Panc1 (cell line): ENCODE results near the gene TMTC1. TPM values are rescaled to one million over a fixed set of nuclear protein-coding genes. Genes with fewer than 3 reads are reported as not detected.

Experiments used
- ATAC-seq: fragments of 200-7000 bp; cut with Tn5 transposase; 2 replicates; pipeline ENCODE4 v1.9.1; 2020; ENCODE audit warnings: mild to moderate bottlenecking, moderate library complexity
- BruUV-seq: library from RNA; stranded (reverse); fragments of 400-500 nt; replicated peaks from 2 replicates; lab custom pipeline; 2021; lab: Mats Ljungman, UMichigan
- CTCF ChIA-PET: fragments of 300-600 bp; sonication (Branson Sonifier 250); formaldehyde crosslinking; loops from one replicate; lab custom pipeline; 2022; ENCODE audit warnings: antibody characterized with exemption; lab: Charles Lee
- POLR2A ChIA-PET: fragments of 300-600 bp; sonication (Branson Sonifier 250); formaldehyde crosslinking; loops from one replicate; lab custom pipeline; 2022; ENCODE audit warnings: antibody characterized with exemption; lab: Charles Lee
- DNase-seq: peaks from one replicate; pipeline ENCODE4 v3.0.0-alpha.2; 2010; ENCODE audit warnings: low read depth, low spot score
- H3K27ac ChIP-seq: 2 replicates; pipeline ENCODE4 v1.5.1; 2011; ENCODE audit warnings: mild to moderate bottlenecking, low read length, inconsistent platforms
- H3K27me3 ChIP-seq: fragments of 200-500 bp; sonication (Bioruptor generic); 2 replicates; pipeline ENCODE4 v1.6.0; 2014; ENCODE audit warnings: low read length, inconsistent platforms; ENCODE audit not compliant: control insufficient read depth, insufficient read depth
- H3K36me3 ChIP-seq: fragments of 200-500 bp; sonication (Bioruptor generic); 2 replicates; pipeline ENCODE4 v1.5.1; 2014; ENCODE audit warnings: inconsistent platforms, mild to moderate bottlenecking, low read length, moderate library complexity; ENCODE audit not compliant: control insufficient read depth, insufficient read depth
- H3K4me1 ChIP-seq: 2 replicates; pipeline ENCODE4 v1.5.1; 2011; ENCODE audit warnings: inconsistent platforms, mild to moderate bottlenecking, low read length, moderate library complexity; ENCODE audit not compliant: control insufficient read depth, insufficient read depth
- H3K4me3 ChIP-seq, 2 experiments: 2 replicates each; pipeline ENCODE4 v1.5.1; 2011 to 2012; ENCODE audit warnings: low read depth in 2 of 2, low read length in 2 of 2, mild to moderate bottlenecking in 2 of 2, inconsistent platforms in 1 of 2, moderate library complexity in 1 of 2
- H3K9me3 ChIP-seq: fragments of 200-500 bp; sonication (Bioruptor generic); 2 replicates; pipeline ENCODE4 v1.5.1; 2014; ENCODE audit warnings: low read depth, mild to moderate bottlenecking, inconsistent platforms, low read length, moderate library complexity; ENCODE audit not compliant: control insufficient read depth, insufficient read depth
- POLR2AphosphoS5 ChIP-seq: IDR thresholded peaks from 2 replicates; pipeline ENCODE4 v1.6.1; 2012; ENCODE audit warnings: mild to moderate bottlenecking, low read depth, low read length, moderate library complexity
- SIN3A ChIP-seq: IDR thresholded peaks from 2 replicates; pipeline ENCODE4 v1.6.1; 2012; ENCODE audit warnings: low read depth, mild to moderate bottlenecking, low read length, moderate library complexity, borderline replicate concordance; ENCODE audit not compliant: insufficient read depth
- TCF7L2 ChIP-seq: IDR thresholded peaks from 2 replicates; pipeline ENCODE4 v1.6.1; 2011; ENCODE audit warnings: mild to moderate bottlenecking, low read depth, low read length, inconsistent platforms
- in situ Hi-C: cut with HindIII; loops from 2 replicates; pipeline ENCODE4 v1.10.0; 2016; ENCODE audit warnings: low sequenced_read_pairs, low pct_unique_long_range_greater_than_20kb
- intact Hi-C: fragments of 100-400 bp; cut with micrococcal nuclease; formaldehyde crosslinking; loops from one replicate; pipeline ENCODE4 v1.10.0; 2022; ENCODE audit not compliant: unreplicated experiment
- total RNA-seq: library from RNA; stranded (reverse); gene quantifications from one replicate; pipeline ENCODE4 v1.2.1, GENCODE V29; 2021; ENCODE audit not compliant: unreplicated experiment
- TF ChIP-seq, protein P1 (sequence below): fragments of 450-650 bp; IDR thresholded peaks from 2 replicates; pipeline ENCODE4 v1.5.1; 2017; ENCODE audit warnings: mild to moderate bottlenecking
- TF ChIP-seq, protein P2 (sequence below), 2 experiments: IDR thresholded peaks; 2 replicates each; pipeline ENCODE4 v1.6.1; 2011 to 2012; ENCODE audit warnings: low read depth in 2 of 2, control low read depth in 1 of 2, low read length in 1 of 2, mild to moderate bottlenecking in 1 of 2, moderate library complexity in 1 of 2; ENCODE audit not compliant: insufficient read depth in 1 of 2

Gene TMTC1
- total RNA-seq, 1 experiment from 2014 or later = 0.28 TPM

DNA sequence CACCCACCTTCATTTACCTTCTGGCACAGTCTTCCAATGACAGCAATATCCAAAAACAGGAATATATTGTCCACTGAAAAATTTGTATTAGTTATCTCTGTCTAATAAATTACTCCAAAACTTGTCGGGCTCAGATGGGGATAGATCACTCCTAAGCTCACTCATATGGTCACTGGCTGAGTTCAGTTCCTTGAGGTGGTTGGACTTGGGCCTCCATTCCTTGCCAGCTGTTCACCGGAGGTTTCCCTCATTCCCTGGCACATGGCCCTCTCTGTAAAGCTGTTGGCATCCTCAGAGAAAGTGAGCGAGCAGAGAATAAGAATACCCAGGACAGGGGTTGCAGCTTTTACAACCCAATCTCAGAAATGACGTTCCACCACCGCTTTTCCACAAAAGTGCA is 81.5 kb downstream of the TMTC1 start:
- POLR2A ChIA-PET = no interaction called here
- in situ Hi-C loops = no loop called here
- Histone ChIP-seq H3K27ac (no peak overlapping the region), H3K9me3 (no peaks in the 10 kb centered on the region), H3K4me1 (no peaks in the 10 kb centered on the region), H3K27me3 (no peaks in the 10 kb centered on the region), H3K36me3 (no peaks in the 10 kb centered on the region), H3K4me3 (no peak overlapping the region)
- TF ChIP-seq TCF7L2 = no peak
- TF ChIP-seq POLR2AphosphoS5 = no peak
- TF ChIP-seq SIN3A = no peak
- TF ChIP-seq, protein P1, sequence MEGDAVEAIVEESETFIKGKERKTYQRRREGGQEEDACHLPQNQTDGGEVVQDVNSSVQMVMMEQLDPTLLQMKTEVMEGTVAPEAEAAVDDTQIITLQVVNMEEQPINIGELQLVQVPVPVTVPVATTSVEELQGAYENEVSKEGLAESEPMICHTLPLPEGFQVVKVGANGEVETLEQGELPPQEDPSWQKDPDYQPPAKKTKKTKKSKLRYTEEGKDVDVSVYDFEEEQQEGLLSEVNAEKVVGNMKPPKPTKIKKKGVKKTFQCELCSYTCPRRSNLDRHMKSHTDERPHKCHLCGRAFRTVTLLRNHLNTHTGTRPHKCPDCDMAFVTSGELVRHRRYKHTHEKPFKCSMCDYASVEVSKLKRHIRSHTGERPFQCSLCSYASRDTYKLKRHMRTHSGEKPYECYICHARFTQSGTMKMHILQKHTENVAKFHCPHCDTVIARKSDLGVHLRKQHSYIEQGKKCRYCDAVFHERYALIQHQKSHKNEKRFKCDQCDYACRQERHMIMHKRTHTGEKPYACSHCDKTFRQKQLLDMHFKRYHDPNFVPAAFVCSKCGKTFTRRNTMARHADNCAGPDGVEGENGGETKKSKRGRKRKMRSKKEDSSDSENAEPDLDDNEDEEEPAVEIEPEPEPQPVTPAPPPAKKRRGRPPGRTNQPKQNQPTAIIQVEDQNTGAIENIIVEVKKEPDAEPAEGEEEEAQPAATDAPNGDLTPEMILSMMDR = no peak
- DNase-seq = no peak
- BruUV-seq = no TSS peak
- ATAC-seq = no peak
- CTCF ChIA-PET = no interaction called here
- intact Hi-C loops = no loop called here

DNA sequence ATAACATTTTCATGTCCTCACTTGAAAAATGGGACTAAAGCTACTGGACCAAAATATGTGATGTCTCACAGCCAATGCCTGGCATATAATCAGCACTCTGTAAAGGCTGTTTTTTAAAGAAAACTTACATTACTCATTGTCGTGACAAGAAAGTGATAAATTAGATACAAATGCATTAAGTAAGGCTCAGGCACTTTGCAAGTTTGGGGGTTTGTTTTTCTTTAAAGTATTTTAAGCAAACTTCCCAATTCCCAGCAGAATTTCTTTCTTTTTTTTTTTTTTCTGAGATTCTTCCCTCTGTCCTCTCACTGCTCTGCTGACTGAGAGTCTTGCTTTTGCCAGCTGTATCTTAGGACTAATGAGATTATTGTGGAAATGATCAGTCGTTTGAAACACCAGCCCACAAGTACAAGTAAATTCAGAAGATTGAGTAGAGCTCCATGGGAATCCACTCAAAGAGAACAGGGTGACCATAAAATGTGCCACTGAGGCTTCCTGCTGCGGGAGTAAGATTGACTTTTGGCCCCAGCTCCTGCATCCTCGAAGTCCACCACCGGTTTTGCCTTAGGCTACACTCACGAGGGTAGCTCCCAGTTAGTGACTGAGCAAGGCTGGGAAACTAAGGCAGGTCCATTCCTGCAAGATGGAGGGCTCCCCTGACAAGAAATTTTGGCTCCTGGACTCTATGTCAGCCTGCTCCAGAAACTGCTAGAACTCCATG is 82.8 kb downstream of the TMTC1 start:
- in situ Hi-C loops = no loop called here
- H3K9me3 ChIP-seq = no peaks in the 10 kb centered on the region
- peaks cover 3% of the 10 kb centered on the region; the same call in 1 of the 2 replicates for H3K27me3 ChIP-seq
- DNase-seq = no peak
- H3K4me3 ChIP-seq = no peak overlapping the region
- no peak overlapping the region for H3K27ac ChIP-seq
- intact Hi-C loops = no loop called here
- ATAC-seq = no peak
- BruUV-seq = no TSS peak
- TF ChIP-seq TCF7L2 (no peak), POLR2AphosphoS5 (no peak), SIN3A (no peak)
- TF ChIP-seq, protein P2, sequence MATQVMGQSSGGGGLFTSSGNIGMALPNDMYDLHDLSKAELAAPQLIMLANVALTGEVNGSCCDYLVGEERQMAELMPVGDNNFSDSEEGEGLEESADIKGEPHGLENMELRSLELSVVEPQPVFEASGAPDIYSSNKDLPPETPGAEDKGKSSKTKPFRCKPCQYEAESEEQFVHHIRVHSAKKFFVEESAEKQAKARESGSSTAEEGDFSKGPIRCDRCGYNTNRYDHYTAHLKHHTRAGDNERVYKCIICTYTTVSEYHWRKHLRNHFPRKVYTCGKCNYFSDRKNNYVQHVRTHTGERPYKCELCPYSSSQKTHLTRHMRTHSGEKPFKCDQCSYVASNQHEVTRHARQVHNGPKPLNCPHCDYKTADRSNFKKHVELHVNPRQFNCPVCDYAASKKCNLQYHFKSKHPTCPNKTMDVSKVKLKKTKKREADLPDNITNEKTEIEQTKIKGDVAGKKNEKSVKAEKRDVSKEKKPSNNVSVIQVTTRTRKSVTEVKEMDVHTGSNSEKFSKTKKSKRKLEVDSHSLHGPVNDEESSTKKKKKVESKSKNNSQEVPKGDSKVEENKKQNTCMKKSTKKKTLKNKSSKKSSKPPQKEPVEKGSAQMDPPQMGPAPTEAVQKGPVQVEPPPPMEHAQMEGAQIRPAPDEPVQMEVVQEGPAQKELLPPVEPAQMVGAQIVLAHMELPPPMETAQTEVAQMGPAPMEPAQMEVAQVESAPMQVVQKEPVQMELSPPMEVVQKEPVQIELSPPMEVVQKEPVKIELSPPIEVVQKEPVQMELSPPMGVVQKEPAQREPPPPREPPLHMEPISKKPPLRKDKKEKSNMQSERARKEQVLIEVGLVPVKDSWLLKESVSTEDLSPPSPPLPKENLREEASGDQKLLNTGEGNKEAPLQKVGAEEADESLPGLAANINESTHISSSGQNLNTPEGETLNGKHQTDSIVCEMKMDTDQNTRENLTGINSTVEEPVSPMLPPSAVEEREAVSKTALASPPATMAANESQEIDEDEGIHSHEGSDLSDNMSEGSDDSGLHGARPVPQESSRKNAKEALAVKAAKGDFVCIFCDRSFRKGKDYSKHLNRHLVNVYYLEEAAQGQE (IDR thresholded peaks at IDR 0.05; ENCODE audit: insufficient read depth in 1 of 2, low read depth in 2 of 2, low read length in 1 of 2) = no peak
- TF ChIP-seq, protein P1 = no peak
- CTCF ChIA-PET = no interaction called here
- POLR2A ChIA-PET = no interaction called here
- H3K36me3 ChIP-seq = no peaks in the 10 kb centered on the region
- no peaks in the 10 kb centered on the region for H3K4me1 ChIP-seq
